ENCODE data around the gene FMC1.

Gene FMC1

DNA sequence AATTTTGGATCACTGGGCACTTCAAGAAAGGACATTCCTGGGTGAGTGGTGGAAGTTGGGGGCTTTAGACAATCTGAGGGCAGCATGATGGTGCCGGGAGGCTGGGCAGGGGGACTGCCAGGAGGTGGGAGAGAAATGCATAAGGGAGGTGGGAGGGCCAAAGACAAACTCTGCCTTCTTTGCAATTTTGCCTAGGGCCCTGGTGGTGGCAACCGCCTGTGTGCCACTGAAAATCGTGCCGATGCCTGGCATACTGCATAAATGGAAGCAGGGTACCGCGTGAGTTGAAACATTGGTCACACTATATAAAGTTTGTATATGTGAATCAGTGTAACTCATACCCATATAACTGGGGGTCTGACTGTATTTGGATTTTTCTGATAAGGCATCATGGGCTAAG, 21.8 kb downstream of the FMC1 start:
- TF ChIP-seq, protein P1, sequence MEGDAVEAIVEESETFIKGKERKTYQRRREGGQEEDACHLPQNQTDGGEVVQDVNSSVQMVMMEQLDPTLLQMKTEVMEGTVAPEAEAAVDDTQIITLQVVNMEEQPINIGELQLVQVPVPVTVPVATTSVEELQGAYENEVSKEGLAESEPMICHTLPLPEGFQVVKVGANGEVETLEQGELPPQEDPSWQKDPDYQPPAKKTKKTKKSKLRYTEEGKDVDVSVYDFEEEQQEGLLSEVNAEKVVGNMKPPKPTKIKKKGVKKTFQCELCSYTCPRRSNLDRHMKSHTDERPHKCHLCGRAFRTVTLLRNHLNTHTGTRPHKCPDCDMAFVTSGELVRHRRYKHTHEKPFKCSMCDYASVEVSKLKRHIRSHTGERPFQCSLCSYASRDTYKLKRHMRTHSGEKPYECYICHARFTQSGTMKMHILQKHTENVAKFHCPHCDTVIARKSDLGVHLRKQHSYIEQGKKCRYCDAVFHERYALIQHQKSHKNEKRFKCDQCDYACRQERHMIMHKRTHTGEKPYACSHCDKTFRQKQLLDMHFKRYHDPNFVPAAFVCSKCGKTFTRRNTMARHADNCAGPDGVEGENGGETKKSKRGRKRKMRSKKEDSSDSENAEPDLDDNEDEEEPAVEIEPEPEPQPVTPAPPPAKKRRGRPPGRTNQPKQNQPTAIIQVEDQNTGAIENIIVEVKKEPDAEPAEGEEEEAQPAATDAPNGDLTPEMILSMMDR (IDR thresholded peaks at IDR 0.05; ENCODE audit: extremely low read depth, missing control alignments): no peak

DNA sequence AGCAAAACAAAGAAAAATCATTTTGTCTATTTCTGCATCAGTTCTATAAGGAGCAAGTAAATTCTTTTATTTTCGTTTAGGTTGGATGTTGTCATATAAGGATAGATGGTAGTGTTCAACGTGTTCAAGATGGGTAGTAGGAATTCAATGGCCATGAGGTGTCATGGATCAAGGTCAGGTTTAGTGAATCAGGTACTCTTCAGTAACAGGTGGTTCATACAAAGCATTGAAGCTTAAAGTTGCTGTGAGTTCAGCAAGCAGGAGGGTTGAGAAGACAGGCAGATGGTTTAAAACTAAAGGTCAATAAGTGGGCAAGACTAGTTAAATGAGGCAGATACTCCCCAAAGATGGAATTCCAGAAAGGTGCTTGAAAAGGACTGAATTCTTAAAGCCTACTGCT, 24.2 kb downstream of the FMC1 start:
- no peak for DNase-seq (ENCODE audit: low spot score)
- TF ChIP-seq, protein P1 (IDR thresholded peaks at IDR 0.05; ENCODE audit: extremely low read depth, missing control alignments): no peak

More for the DNA sequence above, 21.8 kb downstream of the FMC1 start:
- DNase-seq (ENCODE audit: low spot score): no peak

DNA sequence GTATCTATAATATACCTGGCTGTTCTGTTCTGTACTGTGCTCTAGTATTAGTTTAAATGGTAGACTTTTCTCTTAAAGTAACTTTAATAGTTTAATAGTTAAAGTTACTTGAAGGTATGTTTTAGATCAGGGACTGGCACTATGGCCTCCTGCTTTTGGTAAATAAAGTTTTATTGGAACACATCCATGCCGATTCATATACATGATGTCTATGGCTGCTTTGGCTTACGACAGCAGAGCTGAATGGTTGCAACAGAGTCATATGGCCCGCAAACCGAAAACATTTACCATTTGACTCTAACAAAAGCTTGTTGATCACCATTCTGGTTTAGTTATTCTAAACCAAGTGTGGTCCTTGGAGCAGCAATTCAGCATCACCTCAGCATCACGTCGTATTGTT, 25.3 kb downstream of the FMC1 start:
- TF ChIP-seq, protein P1 (IDR thresholded peaks at IDR 0.05; ENCODE audit: extremely low read depth, missing control alignments): no peak
- no peak for DNase-seq (ENCODE audit: low spot score)

DNA sequence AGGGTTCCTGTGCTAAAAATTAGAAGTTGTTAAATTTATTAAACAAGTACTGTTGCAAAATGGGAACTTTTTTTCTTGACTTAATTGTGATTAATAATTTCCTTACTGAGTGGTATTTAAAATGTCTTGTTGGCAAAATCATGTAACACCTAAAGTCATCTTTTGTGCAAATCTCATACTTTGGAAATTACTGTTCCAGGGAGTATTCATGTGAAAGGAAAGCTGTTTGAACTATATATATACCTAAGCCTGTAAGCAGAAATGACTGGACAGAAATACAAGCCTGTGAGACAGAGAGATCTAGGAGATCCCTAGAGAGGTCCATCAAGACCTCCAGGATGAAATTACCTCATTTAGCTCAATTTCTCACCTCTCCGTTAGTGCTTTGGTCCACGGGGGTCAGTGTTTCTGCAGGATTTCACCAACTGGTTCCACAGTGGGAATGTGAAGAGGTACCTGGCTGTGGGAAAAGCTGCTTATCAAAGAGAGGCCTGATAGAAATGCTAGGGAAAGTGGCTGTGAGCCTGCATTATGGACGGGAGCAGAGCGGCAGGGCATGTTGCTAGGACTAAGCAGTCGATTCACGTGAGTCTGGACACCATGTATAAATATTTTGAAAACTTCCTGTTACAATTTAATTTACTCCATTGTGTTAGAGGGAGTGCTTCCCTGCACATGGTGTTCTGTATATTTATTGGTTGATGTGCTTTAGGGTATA, 26.5 kb downstream of the FMC1 start:
- TF ChIP-seq, protein P1 (IDR thresholded peaks at IDR 0.05; ENCODE audit: extremely low read depth, missing control alignments): no peak
- no peak for DNase-seq (ENCODE audit: low spot score)

DNA sequence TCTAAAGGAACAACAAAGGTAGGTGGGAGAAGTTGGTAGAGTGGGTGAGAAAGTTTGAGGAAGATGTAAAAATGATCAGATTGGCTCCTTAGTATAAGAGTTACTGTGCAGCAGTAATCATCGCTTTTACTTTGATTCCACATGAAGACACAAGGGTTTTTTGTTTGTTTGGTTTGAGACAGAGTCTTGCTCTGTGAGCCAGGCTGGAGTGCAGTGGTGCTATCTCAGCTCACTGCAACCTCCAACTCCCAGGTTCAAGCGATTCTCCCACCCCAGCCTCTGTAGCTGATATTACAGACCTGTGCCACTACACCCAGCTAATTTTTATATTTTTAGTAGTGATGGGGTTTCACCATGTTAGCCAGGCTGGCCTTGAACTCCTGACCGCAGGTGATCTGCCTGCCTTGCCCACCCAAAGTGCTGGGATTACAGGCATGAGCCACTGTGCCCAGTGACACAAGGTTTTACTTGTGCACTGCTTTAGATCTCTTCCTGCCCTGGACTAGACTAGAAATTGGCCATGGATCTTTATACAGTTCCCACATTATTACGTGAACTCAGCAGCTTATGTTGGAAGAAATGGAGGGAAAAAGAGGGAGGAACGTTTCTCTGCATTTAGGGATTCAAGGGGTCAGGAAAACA, 29.3 kb downstream of the FMC1 start:
- TF ChIP-seq, protein P1 (IDR thresholded peaks at IDR 0.05; ENCODE audit: extremely low read depth, missing control alignments): no peak
- no peak for DNase-seq (ENCODE audit: low spot score)

DNA sequence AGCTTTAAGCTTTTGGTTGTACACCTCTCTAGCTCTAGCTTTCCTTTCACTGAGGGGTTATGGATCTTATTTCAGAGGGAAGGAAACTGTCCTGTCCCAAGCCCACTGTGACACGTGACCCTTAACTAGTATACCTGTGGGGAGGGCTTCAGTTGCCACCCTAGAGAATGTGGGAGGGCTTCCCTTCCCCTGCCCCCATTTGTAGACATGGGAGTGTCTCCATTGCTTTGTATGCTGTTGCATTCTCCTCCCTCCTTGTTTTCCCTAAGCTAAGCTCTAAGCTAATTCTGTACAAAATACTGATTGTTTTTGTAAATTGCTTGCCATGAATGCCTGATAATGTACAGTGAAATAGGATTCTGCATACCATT, 29.8 kb downstream of the FMC1 start:
- TF ChIP-seq, protein P1 (IDR thresholded peaks at IDR 0.05; ENCODE audit: extremely low read depth, missing control alignments): no peak
- DNase-seq (ENCODE audit: low spot score): no peak

DNA sequence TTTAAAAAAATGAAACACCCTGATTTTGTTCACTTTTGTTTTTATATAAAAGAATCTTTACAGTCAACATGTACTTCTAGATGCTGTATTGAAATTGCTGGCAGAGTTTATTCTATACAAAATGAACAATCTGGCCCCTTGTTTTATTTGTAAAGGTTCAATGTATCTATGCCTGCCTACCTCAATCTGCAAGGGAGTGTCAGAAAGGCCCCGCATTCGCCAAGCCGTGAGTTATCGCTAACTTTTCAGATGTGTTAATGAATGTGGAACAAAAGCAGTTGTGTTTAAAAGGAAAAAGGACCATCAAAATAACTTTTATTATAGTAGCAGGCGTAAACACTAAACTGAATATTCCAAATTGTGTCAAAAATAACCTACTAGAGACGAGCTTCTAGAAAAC, 33.1 kb downstream of the FMC1 start:
- DNase-seq (ENCODE audit: low spot score): no peak
- TF ChIP-seq, protein P1 (IDR thresholded peaks at IDR 0.05; ENCODE audit: extremely low read depth, missing control alignments): no peak
